ENCODE results near the gene FGD2. TPM values are rescaled to one million over a fixed set of nuclear protein-coding genes. Genes with fewer than 3 reads are reported as not detected.
A peak's percentile ranks its signal among the peaks of the same experiment; 100 is the strongest.

FGD2 gene
- total RNA-seq, 1 donor from 2014 or later, result 0.10 TPM

DNA sequence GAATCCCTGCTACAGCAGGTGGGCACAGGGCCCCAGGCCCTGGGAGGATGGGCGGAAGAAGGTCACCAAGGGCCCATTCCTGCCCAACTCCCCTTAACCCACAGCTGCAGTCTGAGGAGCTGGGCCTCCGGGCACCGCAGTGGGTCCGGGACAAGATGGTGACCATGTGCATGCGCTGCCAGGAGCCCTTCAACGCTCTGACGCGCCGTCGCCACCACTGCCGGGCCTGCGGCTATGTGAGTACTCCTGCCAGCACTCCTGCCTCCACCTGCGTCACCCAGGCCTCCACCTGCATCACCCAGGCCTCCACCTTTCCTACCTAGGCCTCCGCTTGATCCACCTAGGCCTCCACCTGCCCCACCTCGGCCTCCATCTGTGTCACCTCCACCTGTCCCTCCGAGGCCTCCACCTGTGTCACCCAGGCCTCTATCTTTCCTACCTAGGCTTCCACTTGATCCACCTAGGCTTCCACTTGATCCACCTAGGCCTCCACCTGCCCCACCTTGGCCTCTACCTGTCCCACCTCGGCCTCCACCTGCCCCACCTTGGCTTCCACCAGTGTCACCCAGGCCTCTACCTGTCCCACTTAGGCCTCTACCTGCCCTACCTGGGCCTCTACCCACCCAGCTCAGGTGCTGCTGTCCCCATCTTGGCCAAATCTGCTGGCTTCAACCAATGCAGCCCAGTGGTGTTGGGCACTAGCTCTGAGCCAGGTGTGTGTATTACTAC, 16.8 kb downstream of the FGD2 start:
- H3K9me3 Mint-ChIP-seq, result no peaks in the 10 kb centered on the region
- H3K4me1 Mint-ChIP-seq (ENCODE audit: unreplicated experiment), result peaks cover 36% of the 10 kb centered on the region
- DNase-seq (ENCODE audit: extremely low spot score, unreplicated experiment), result no peak
- TF ChIP-seq, protein P1, sequence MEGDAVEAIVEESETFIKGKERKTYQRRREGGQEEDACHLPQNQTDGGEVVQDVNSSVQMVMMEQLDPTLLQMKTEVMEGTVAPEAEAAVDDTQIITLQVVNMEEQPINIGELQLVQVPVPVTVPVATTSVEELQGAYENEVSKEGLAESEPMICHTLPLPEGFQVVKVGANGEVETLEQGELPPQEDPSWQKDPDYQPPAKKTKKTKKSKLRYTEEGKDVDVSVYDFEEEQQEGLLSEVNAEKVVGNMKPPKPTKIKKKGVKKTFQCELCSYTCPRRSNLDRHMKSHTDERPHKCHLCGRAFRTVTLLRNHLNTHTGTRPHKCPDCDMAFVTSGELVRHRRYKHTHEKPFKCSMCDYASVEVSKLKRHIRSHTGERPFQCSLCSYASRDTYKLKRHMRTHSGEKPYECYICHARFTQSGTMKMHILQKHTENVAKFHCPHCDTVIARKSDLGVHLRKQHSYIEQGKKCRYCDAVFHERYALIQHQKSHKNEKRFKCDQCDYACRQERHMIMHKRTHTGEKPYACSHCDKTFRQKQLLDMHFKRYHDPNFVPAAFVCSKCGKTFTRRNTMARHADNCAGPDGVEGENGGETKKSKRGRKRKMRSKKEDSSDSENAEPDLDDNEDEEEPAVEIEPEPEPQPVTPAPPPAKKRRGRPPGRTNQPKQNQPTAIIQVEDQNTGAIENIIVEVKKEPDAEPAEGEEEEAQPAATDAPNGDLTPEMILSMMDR (conservative IDR thresholded peaks at IDR 0.05), result no peak
- no peak overlapping the region for H3K4me3 Mint-ChIP-seq
- H3K36me3 Mint-ChIP-seq, result no peaks in the 10 kb centered on the region
- peak overlapping the region; percentile 65 for H3K27ac Mint-ChIP-seq
- no peaks in the 10 kb centered on the region for H3K27me3 Mint-ChIP-seq

DNA sequence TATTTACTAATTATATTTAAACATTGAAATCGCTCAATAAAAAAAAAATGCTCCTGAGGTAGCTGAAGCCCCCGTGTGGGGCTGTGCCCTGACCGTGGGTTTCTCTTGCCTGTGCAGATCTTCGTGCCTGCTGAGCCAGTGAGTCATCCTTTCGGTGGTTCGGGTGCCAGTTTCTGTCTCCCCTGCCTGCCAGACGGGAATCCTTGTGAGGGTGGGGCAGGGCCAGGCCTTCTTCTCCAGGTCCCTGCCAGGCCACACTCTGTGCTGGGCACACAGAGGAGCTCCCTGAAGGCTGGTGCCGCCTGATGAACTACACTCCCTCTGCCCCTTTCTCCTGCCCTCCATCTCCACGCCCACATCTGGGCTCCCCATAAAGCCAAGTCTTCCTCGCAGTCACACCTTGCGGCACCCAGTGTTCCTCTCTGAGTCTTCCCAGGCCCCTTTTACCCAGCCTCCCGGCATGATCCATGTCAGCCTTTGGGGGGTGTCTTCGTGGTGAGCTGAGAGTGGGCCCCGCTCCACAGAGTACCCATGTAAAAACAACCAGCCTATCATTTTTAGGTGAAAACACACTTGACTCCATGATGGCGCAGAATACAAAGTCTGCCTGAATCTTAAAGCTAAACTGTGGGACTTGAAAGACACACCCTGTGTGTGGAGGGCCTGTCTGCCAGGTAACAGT, 19.3 kb downstream of the FGD2 start:
- H3K4me3 Mint-ChIP-seq, result no peak overlapping the region
- TF ChIP-seq, protein P1 (conservative IDR thresholded peaks at IDR 0.05), result no peak
- no peaks in the 10 kb centered on the region for H3K9me3 Mint-ChIP-seq
- H3K27ac Mint-ChIP-seq, result peak overlapping the region; percentile 55
- peaks cover 22% of the 10 kb centered on the region for H3K4me1 Mint-ChIP-seq (ENCODE audit: unreplicated experiment)
- no peak for DNase-seq (ENCODE audit: extremely low spot score, unreplicated experiment)
- no peaks in the 10 kb centered on the region for H3K36me3 Mint-ChIP-seq
- H3K27me3 Mint-ChIP-seq, result no peaks in the 10 kb centered on the region

DNA sequence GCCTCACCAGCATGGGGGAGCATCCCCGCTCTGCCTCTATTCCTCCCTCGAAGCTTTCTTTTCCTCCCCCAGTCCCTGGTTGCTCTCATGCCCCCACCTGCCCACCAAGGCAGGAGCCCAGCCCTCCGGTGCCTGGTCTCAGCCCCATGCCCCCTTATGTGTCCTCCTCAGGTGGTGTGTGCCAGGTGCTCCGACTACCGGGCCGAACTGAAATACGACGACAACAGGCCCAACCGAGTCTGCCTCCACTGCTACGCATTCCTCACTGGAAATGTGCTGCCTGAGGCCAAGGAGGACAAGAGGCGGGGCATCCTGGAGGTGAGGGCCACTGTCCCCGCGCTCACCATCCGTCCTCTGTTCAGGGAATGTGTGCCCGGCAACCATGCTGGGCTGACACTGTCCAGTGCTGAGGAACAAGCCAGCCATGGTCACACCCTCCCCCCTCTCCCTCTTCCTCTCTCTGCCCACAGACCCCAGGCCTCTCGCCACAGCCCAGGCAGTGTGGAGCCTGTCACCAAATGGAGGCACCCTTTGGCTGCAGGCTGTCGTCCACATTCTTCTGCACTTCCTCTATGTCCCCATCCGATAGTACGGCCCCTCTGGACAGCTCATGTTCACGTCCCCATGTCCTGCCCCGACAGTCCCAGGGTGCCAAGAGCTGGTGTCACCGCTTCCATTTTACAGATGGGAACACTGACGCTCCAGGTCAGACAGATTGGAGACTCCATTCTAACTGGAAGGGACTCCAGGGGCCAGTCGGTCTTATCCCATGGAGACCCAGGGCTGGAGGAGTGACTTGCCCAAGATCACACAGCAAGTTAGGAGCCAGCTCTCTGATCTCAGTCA, 20.4 kb downstream of the FGD2 start:
- no peaks in the 10 kb centered on the region for H3K36me3 Mint-ChIP-seq
- H3K27ac Mint-ChIP-seq, result peak overlapping the region; percentile 23

DNA sequence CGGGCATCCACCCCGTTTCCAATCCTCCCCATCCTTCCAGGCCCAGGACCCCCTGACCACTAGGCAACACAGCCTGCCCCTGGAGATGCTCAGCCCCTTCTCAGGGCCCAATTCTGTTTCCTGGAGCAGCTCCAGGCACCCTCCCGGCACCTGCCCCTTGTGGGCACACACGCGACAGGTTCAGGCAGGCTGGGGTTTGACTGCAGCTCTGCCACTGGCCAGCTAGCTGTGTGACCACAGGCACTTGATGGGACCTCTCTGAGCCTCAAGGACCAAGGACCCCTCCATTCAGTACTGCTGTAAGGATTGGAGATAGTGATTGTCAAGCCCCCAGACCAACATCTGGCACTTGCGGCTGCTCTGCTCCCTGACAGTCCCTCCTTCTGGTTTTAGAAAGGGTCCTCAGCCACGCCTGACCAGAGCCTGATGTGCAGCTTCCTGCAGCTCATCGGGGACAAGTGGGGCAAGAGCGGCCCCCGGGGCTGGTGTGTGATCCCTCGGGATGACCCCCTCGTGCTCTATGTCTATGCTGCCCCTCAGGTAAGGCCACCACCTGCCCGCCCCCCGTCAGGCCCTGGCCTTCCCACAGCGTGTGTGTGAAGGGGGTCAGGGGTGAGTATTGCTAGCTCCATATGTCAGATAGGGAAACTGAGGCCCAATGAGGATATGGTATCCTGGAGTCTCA, 21.7 kb downstream of the FGD2 start:
- Mint-ChIP-seq H3K27me3 (no peaks in the 10 kb centered on the region), H3K36me3 (no peaks in the 10 kb centered on the region), H3K27ac (no peak overlapping the region), H3K9me3 (no peaks in the 10 kb centered on the region), H3K4me1 (ENCODE audit: unreplicated experiment) (peaks cover 17% of the 10 kb centered on the region), H3K4me3 (no peak overlapping the region)
- no peak for DNase-seq (ENCODE audit: extremely low spot score, unreplicated experiment)
- TF ChIP-seq, protein P1 (conservative IDR thresholded peaks at IDR 0.05), result no peak

More for the DNA sequence above, 20.4 kb downstream of the FGD2 start:
- no peak for DNase-seq (ENCODE audit: extremely low spot score, unreplicated experiment)
- H3K27me3 Mint-ChIP-seq, result no peaks in the 10 kb centered on the region
- peaks cover 22% of the 10 kb centered on the region for H3K4me1 Mint-ChIP-seq (ENCODE audit: unreplicated experiment)
- TF ChIP-seq, protein P1 (conservative IDR thresholded peaks at IDR 0.05), result no peak
- H3K9me3 Mint-ChIP-seq, result no peaks in the 10 kb centered on the region
- H3K4me3 Mint-ChIP-seq, result no peak overlapping the region

DNA sequence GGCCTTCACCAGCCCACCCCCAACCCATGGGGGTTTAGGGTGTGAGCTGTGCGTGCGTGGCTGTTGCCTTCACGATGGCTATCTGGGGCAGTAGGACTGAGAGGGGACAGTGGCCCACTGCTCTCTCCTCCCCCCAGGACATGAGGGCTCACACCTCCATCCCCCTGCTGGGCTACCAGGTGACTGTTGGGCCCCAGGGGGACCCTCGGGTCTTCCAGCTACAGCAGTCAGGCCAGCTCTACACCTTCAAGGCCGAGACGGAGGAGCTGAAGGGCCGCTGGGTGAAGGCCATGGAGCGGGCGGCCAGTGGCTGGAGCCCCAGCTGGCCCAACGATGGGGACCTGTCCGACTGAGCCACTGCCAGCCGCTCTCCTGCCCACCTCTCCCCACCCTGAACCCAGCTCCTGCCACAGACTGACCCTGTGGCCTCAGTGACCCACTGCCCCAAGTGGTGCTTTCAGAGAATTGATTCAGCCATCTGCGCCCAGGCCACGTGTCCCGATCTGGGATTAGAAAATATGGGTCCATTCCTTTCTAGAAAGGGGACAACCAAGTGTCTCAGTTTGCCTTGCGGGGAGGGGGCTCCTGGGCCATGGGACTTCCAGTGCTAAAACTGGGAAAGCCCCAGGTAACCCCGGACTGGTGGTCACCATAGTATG, 22.5 kb downstream of the FGD2 start:
- Mint-ChIP-seq H3K9me3 (no peaks in the 10 kb centered on the region), H3K27me3 (no peaks in the 10 kb centered on the region), H3K4me3 (no peak overlapping the region), H3K36me3 (no peaks in the 10 kb centered on the region), H3K4me1 (ENCODE audit: unreplicated experiment) (peaks cover 13% of the 10 kb centered on the region), H3K27ac (no peak overlapping the region)
- TF ChIP-seq, protein P1 (conservative IDR thresholded peaks at IDR 0.05), result no peak
- no peak for DNase-seq (ENCODE audit: extremely low spot score, unreplicated experiment)
